ENCODE data around the gene BCL2L13. TPM values are rescaled to one million over a fixed set of nuclear protein-coding genes. Genes with fewer than 3 reads are reported as not detected.
"Not testable (repeated sequence)": the region's sequence is repeated elsewhere in the genome, so short reads cannot be mapped to it uniquely, and the experiment has no call there.

Gene BCL2L13
- total RNA-seq, 1 experiment from 2014 or later: 56.9 TPM

DNA sequence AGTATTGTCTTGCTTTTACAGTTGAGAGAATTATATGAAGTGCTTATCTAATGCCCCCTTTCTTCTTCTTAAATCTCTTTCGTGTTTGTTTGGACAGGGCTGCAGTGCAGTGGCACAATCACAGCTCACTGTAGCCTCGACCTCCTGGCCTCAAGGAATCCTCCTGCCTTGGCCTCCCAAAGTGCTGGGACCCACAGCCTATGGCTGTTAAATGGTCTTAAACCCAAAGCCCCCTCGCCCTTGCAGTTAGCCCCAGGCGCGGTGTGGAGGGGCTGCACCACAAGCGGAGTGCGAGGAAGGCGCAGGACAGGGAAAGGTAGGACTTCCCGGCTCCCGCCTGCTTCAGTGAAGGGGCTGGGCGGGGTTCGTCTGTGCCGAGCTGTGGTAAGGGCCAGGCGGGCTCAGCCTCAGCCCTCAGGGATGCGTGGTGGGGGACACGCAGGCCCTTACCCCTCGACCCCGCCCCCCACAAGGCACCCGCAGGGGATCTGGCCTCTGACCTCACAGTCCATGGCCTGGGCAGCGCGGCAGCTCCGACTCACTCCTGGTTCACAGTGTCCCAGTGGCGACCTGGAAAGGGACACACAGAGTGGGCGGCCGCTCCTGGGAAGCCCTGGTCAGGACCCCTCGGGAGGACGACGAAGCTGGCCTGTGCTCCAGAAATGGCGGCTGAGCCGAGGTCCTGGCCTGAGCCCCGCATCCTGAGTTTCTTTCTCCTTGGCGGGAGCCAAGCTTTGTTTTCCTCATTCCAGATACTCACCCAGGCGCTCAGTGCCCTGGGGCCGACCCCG lies 111.2 kb downstream of the BCL2L13 start:
- no peak overlapping the region for H3K27ac ChIP-seq (ENCODE audit: low read length)
- no peaks in the 10 kb centered on the region for H3K9me2 ChIP-seq (replicated peaks; ENCODE audit: insufficient read depth, low read length)
- H3K4me3 ChIP-seq (ENCODE audit: low read length): no peak overlapping the region
- no peaks in the 10 kb centered on the region for H3K9me3 ChIP-seq (ENCODE audit: low read length)
- no peak for DNase-seq
- H3K9ac ChIP-seq (ENCODE audit: low read length): no peak overlapping the region
- H3K36me3 ChIP-seq (ENCODE audit: insufficient read depth, low read length): no peaks in the 10 kb centered on the region
- no peak overlapping the region for H3K4me2 ChIP-seq (ENCODE audit: low read depth, low read length, poor library complexity, severe bottlenecking)
- H3K79me2 ChIP-seq (ENCODE audit: low read length): peaks cover 62% of the 10 kb centered on the region
- no peak overlapping the region for H2AFZ ChIP-seq (ENCODE audit: low read length)
- 0 out of 2 replicates have a peak, but pooled peaks cover 4% of the 10 kb centered on the region for H4K20me1 ChIP-seq (ENCODE audit: insufficient read depth, low read depth, low read length)
- H3K27me3 ChIP-seq (ENCODE audit: low read length): no peaks in the 10 kb centered on the region
- no peaks in the 10 kb centered on the region for H3K4me1 ChIP-seq (ENCODE audit: low read length)

DNA sequence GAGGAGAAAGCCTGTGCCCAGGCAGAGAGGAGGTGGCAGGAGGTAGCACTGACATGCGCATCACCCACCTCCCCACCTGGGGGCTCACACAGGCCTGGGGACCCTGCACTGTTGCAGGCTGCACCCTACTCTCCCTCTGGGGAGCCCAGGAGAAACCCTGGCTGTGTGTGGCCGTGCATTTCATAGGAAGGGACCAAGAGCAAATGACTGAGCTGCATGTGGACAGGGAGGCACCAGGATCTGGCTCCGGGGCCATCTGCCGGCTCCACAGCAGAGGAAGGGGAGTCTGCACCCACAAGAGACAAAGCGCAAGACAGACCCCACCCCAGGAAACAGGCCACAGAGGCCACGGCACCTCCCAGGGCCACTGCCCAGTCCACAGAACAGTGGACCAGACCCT lies 113.0 kb downstream of the BCL2L13 start:
- H3K9me2 ChIP-seq (replicated peaks; ENCODE audit: insufficient read depth, low read length): no peaks in the 10 kb centered on the region
- H3K79me2 ChIP-seq (ENCODE audit: low read length): peaks cover 72% of the 10 kb centered on the region
- 0 out of 2 replicates have a peak, but pooled peaks cover 6% of the 10 kb centered on the region for H4K20me1 ChIP-seq (ENCODE audit: insufficient read depth, low read depth, low read length)
- no peak overlapping the region for H3K4me2 ChIP-seq (ENCODE audit: low read depth, low read length, poor library complexity, severe bottlenecking)
- no peaks in the 10 kb centered on the region for H3K4me1 ChIP-seq (ENCODE audit: low read length)
- H3K27ac ChIP-seq (ENCODE audit: low read length): no peak overlapping the region
- H3K9ac ChIP-seq (ENCODE audit: low read length): no peak overlapping the region
- H2AFZ ChIP-seq (ENCODE audit: low read length): no peak overlapping the region
- DNase-seq: no peak
- H3K4me3 ChIP-seq (ENCODE audit: low read length): no peak overlapping the region
- no peaks in the 10 kb centered on the region for H3K27me3 ChIP-seq (ENCODE audit: low read length)
- no peaks in the 10 kb centered on the region for H3K9me3 ChIP-seq (ENCODE audit: low read length)
- no peaks in the 10 kb centered on the region for H3K36me3 ChIP-seq (ENCODE audit: insufficient read depth, low read length)

DNA sequence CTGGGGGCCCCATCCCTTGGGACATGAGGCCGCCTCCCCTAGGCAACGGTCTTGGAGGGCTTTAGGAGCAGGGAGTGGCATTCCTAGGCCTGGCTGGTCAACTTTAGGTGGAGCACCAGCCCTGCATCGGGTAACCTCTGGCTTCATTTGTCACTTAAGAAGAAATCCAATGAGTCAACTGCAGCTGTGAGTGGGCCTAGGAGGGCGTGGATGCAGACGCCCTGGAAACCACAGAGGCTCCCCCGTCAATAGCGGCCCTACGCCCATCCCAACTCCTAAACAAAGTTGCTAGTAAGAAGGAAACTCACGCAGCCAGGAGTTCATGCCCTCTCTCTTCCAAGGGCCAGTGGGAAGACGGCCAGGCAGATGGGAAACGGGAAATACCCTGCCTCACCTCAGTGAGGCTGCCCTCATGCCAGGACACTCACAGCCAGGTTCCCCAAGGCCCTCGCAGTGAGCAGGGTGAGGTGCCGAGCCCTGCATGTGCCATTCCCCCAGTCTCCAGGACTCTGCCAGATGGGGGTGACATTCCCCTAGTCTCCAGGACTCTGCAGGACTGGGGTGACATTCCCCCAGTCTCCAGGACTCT lies 114.9 kb downstream of the BCL2L13 start:
- no peaks in the 10 kb centered on the region for H3K36me3 ChIP-seq (ENCODE audit: insufficient read depth, low read length)
- H3K79me2 ChIP-seq (ENCODE audit: low read length): peaks cover 80% of the 10 kb centered on the region
- H4K20me1 ChIP-seq (ENCODE audit: insufficient read depth, low read depth, low read length): peaks cover 10% of the 10 kb centered on the region; the same call in 1 of the 2 replicates

DNA sequence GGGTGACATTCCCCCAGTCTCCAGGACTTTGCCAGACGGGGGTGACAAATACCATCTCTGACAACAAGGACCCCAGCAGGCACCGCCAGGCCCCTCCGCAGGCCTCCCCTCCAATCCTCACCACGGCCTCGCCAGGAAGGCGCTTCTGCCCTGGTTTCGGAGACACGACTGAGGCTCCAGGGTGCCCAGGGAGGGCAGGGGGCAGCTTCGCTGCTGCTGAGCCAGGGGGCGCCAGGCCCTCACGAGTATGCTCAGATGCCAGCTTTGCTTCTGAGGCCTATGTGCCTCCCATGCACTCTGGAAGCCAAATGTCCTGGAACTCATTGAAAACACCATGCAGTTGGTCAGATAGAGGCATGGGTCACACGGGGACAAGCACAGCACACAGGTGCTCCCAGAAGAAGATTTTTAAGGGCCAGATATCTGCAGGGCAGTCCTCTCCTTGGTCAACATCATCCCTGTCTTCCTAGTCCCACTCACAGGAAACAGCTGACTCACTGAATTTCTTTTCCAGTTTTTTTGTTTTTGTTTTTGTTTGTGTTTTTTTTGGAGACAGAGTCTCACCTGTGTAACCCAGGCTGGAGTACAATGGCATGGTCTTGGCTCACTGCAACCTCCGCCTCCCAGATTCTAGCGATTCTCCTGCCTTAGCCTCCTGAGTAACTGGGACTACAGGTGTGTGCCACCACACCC lies 115.8 kb downstream of the BCL2L13 start:
- Histone ChIP-seq H3K9me3 (ENCODE audit: low read length) (no peaks in the 10 kb centered on the region), H4K20me1 (ENCODE audit: insufficient read depth, low read depth, low read length) (peaks cover 11% of the 10 kb centered on the region; the same call in 1 of the 2 replicates), H3K27me3 (ENCODE audit: low read length) (no peaks in the 10 kb centered on the region), H3K27ac (ENCODE audit: low read length) (no peak overlapping the region), H3K9ac (ENCODE audit: low read length) (no peak overlapping the region), H3K4me2 (ENCODE audit: low read depth, low read length, poor library complexity, severe bottlenecking) (no peak overlapping the region), H3K36me3 (ENCODE audit: insufficient read depth, low read length) (no peaks in the 10 kb centered on the region), H3K9me2 (replicated peaks; ENCODE audit: insufficient read depth, low read length) (no peaks in the 10 kb centered on the region), H3K79me2 (ENCODE audit: low read length) (peaks cover 79% of the 10 kb centered on the region), H3K4me1 (ENCODE audit: low read length) (no peaks in the 10 kb centered on the region), H2AFZ (ENCODE audit: low read length) (no peak overlapping the region), H3K4me3 (ENCODE audit: low read length) (no peak overlapping the region)
- no peak for DNase-seq

More for the DNA sequence above, 114.9 kb downstream of the BCL2L13 start:
- Histone ChIP-seq H3K9me3 (ENCODE audit: low read length) (no peaks in the 10 kb centered on the region), H3K27ac (ENCODE audit: low read length) (no peak overlapping the region), H3K9me2 (replicated peaks; ENCODE audit: insufficient read depth, low read length) (no peaks in the 10 kb centered on the region), H2AFZ (ENCODE audit: low read length) (no peak overlapping the region), H3K4me3 (ENCODE audit: low read length) (no peak overlapping the region), H3K4me2 (ENCODE audit: low read depth, low read length, poor library complexity, severe bottlenecking) (no peak overlapping the region), H3K27me3 (ENCODE audit: low read length) (no peaks in the 10 kb centered on the region), H3K9ac (ENCODE audit: low read length) (no peak overlapping the region), H3K4me1 (ENCODE audit: low read length) (no peaks in the 10 kb centered on the region)
- no peak for DNase-seq

- no peak overlapping the region for H2AFZ ChIP-seq (ENCODE audit: low read length)
- peaks cover 14% of the 10 kb centered on the region; the same call in 1 of the 2 replicates for H4K20me1 ChIP-seq (ENCODE audit: insufficient read depth, low read depth, low read length)
- H3K79me2 ChIP-seq (ENCODE audit: low read length): peaks cover 90% of the 10 kb centered on the region
- DNase-seq: no peak
- no peak overlapping the region for H3K27ac ChIP-seq (ENCODE audit: low read length)
- H3K27me3 ChIP-seq (ENCODE audit: low read length): no peaks in the 10 kb centered on the region
- no peaks in the 10 kb centered on the region for H3K9me2 ChIP-seq (replicated peaks; ENCODE audit: insufficient read depth, low read length)
- no peaks in the 10 kb centered on the region for H3K36me3 ChIP-seq (ENCODE audit: insufficient read depth, low read length)
- H3K4me3 ChIP-seq (ENCODE audit: low read length): no peak overlapping the region
- H3K4me1 ChIP-seq (ENCODE audit: low read length): no peaks in the 10 kb centered on the region
- no peak overlapping the region for H3K4me2 ChIP-seq (ENCODE audit: low read depth, low read length, poor library complexity, severe bottlenecking)
- H3K9me3 ChIP-seq (ENCODE audit: low read length): no peaks in the 10 kb centered on the region
- no peak overlapping the region for H3K9ac ChIP-seq (ENCODE audit: low read length)
Observed at GRCh38 chr22:17761138-17761488, 122.6 kb downstream of the BCL2L13 start.

- not testable (repeated sequence) for H3K27ac ChIP-seq (ENCODE audit: low read length); H3K36me3 ChIP-seq (ENCODE audit: insufficient read depth, low read length); H3K9me3 ChIP-seq (ENCODE audit: low read length); H3K4me1 ChIP-seq (ENCODE audit: low read length); H3K27me3 ChIP-seq (ENCODE audit: low read length); H2AFZ ChIP-seq (ENCODE audit: low read length); H3K9ac ChIP-seq (ENCODE audit: low read length); H3K4me3 ChIP-seq (ENCODE audit: low read length); DNase-seq; H3K4me2 ChIP-seq (ENCODE audit: low read depth, low read length, poor library complexity, severe bottlenecking); H3K9me2 ChIP-seq (replicated peaks; ENCODE audit: insufficient read depth, low read length)
- Histone ChIP-seq H4K20me1 (ENCODE audit: insufficient read depth, low read depth, low read length) (peaks cover 11% of the 10 kb centered on the region; the same call in 1 of the 2 replicates), H3K79me2 (ENCODE audit: low read length) (peaks cover 90% of the 10 kb centered on the region)
Observed at GRCh38 chr22:17763442-17763841, 124.9 kb downstream of the BCL2L13 start.

DNA sequence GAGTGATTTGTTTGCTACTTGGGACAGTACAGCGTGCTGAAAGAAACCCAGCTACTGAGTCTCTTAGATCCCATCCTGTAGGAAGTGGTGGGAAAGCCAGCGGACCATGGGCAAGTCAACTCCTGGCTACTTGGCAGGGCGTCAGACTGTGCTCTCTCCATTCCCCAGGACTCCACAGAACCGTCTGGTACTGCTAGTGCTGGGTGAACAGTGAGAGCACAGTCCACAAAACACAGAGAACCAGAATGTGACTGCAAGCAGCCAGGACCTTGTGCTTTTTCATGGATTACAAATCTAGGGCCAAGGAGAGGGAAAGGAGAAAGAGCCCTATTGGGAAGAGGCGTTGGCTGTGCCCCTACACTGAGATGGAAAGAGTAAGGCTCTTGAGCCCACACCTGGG lies 125.5 kb downstream of the BCL2L13 start:
- Histone ChIP-seq H3K79me2 (ENCODE audit: low read length) (peaks cover 88% of the 10 kb centered on the region), H4K20me1 (ENCODE audit: insufficient read depth, low read depth, low read length) (0 out of 2 replicates have a peak, but pooled peaks cover 9% of the 10 kb centered on the region)

GRCh38 chr22:17764852-17765251 lies 126.3 kb downstream of the BCL2L13 start:
- not testable (repeated sequence) for H3K4me3 ChIP-seq (ENCODE audit: low read length); DNase-seq; H3K27me3 ChIP-seq (ENCODE audit: low read length); H4K20me1 ChIP-seq (ENCODE audit: insufficient read depth, low read depth, low read length); H3K4me2 ChIP-seq (ENCODE audit: low read depth, low read length, poor library complexity, severe bottlenecking); H3K9me2 ChIP-seq (replicated peaks; ENCODE audit: insufficient read depth, low read length); H3K4me1 ChIP-seq (ENCODE audit: low read length); H3K9me3 ChIP-seq (ENCODE audit: low read length); H3K36me3 ChIP-seq (ENCODE audit: insufficient read depth, low read length); H3K27ac ChIP-seq (ENCODE audit: low read length); H3K9ac ChIP-seq (ENCODE audit: low read length); H2AFZ ChIP-seq (ENCODE audit: low read length)
- peaks cover 91% of the 10 kb centered on the region for H3K79me2 ChIP-seq (ENCODE audit: low read length)

More for the DNA sequence above, 125.5 kb downstream of the BCL2L13 start:
- Histone ChIP-seq H2AFZ (ENCODE audit: low read length) (no peak overlapping the region), H3K9ac (ENCODE audit: low read length) (no peak overlapping the region), H3K9me3 (ENCODE audit: low read length) (no peaks in the 10 kb centered on the region), H3K4me3 (ENCODE audit: low read length) (no peak overlapping the region), H3K4me2 (ENCODE audit: low read depth, low read length, poor library complexity, severe bottlenecking) (no peak overlapping the region), H3K9me2 (replicated peaks; ENCODE audit: insufficient read depth, low read length) (no peaks in the 10 kb centered on the region), H3K27me3 (ENCODE audit: low read length) (no peaks in the 10 kb centered on the region), H3K27ac (ENCODE audit: low read length) (no peak overlapping the region), H3K4me1 (ENCODE audit: low read length) (no peaks in the 10 kb centered on the region), H3K36me3 (ENCODE audit: insufficient read depth, low read length) (no peaks in the 10 kb centered on the region; the same call in 1 of the 2 replicates)
- no peak for DNase-seq

Data from Karpas-422 (cell line).